NCI-H2107 treated with DMSO at 0.1 percent for 48 hours (cell line): ENCODE data around the gene CAPN9.
A peak's percentile ranks its signal among the peaks of the same experiment; 100 is the strongest.

ENCODE experiments used
- DNase-seq: peaks from one replicate; lab custom pipeline; 2025; ENCODE audit not compliant: unreplicated experiment; lab: John Stamatoyannopoulos, UW

The CAPN9 gene

GRCh38 chr1:230794431-230794830 is 47.2 kb downstream of the CAPN9 start:
- DNase-seq: no peak

- no peak for DNase-seq
Measured at GRCh38 chr1:230794871-230795605, 47.9 kb downstream of the CAPN9 start.

- no peak for DNase-seq
Measured at GRCh38 chr1:230796626-230797025, 49.4 kb downstream of the CAPN9 start.

GRCh38 chr1:230797376-230797920 is 50.3 kb downstream of the CAPN9 start:
- DNase-seq: no peak

GRCh38 chr1:230797942-230798365 is 50.8 kb downstream of the CAPN9 start:
- DNase-seq: peak; percentile 50

- DNase-seq: no peak
Measured at GRCh38 chr1:230798491-230798890, 51.3 kb downstream of the CAPN9 start.

GRCh38 chr1:230800891-230801840 is 54.0 kb downstream of the CAPN9 start:
- DNase-seq: no peak

- DNase-seq: no peak
Measured at GRCh38 chr1:230804396-230804795, 57.2 kb downstream of the CAPN9 start.

- no peak for DNase-seq
Measured at GRCh38 chr1:230806552-230806951, 59.4 kb downstream of the CAPN9 start.

- no peak for DNase-seq
Measured at GRCh38 chr1:230807029-230807428, 59.8 kb downstream of the CAPN9 start.

- no peak for DNase-seq
Measured at GRCh38 chr1:230807561-230808280, 60.5 kb downstream of the CAPN9 start.

GRCh38 chr1:230808281-230808872 is 61.2 kb downstream of the CAPN9 start:
- no peak for DNase-seq

GRCh38 chr1:230809256-230809990 is 62.2 kb downstream of the CAPN9 start:
- DNase-seq: peak; percentile 33

GRCh38 chr1:230812568-230812967 is 65.4 kb downstream of the CAPN9 start:
- no peak for DNase-seq

- DNase-seq: no peak
Measured at GRCh38 chr1:230814949-230815692, 67.9 kb downstream of the CAPN9 start.

- DNase-seq: no peak
Measured at GRCh38 chr1:230816018-230816417, 68.8 kb downstream of the CAPN9 start.

GRCh38 chr1:230818367-230818766 is 71.2 kb downstream of the CAPN9 start:
- DNase-seq: no peak

- DNase-seq: no peak
Measured at GRCh38 chr1:230818901-230819300, 71.7 kb downstream of the CAPN9 start.

- no peak for DNase-seq
Measured at GRCh38 chr1:230819976-230820375, 72.8 kb downstream of the CAPN9 start.
